ENCODE results near the gene DCTN1.
A peak's percentile ranks its signal among the peaks of the same experiment; 100 is the strongest.
"Not testable (repeated sequence)": the region's sequence is repeated elsewhere in the genome, so short reads cannot be mapped to it uniquely, and the experiment has no call there.

Gene DCTN1

GRCh38 chr2:74379851-74380789 lies at the start of gene DCTN1:
DCTN1 (minus strand) TSS chr2:74380311; CDS start chr2:74380037, 274 bp downstream.
- no peak for DNase-seq

- no peak for DNase-seq
Observed at GRCh38 chr2:74428675-74429074, 48.6 kb upstream of the DCTN1 start.

GRCh38 chr2:74427551-74427950 lies 47.4 kb upstream of the DCTN1 start:
- no peak for DNase-seq

GRCh38 chr2:74426181-74426758 lies 46.2 kb upstream of the DCTN1 start:
- DNase-seq, result no peak

- no peak for DNase-seq
Observed at GRCh38 chr2:74425523-74425922, 45.4 kb upstream of the DCTN1 start.

GRCh38 chr2:74424995-74425406 lies 44.9 kb upstream of the DCTN1 start:
- DNase-seq, result no peak

GRCh38 chr2:74424139-74424992 lies 44.3 kb upstream of the DCTN1 start:
- DNase-seq, result no peak

DNA sequence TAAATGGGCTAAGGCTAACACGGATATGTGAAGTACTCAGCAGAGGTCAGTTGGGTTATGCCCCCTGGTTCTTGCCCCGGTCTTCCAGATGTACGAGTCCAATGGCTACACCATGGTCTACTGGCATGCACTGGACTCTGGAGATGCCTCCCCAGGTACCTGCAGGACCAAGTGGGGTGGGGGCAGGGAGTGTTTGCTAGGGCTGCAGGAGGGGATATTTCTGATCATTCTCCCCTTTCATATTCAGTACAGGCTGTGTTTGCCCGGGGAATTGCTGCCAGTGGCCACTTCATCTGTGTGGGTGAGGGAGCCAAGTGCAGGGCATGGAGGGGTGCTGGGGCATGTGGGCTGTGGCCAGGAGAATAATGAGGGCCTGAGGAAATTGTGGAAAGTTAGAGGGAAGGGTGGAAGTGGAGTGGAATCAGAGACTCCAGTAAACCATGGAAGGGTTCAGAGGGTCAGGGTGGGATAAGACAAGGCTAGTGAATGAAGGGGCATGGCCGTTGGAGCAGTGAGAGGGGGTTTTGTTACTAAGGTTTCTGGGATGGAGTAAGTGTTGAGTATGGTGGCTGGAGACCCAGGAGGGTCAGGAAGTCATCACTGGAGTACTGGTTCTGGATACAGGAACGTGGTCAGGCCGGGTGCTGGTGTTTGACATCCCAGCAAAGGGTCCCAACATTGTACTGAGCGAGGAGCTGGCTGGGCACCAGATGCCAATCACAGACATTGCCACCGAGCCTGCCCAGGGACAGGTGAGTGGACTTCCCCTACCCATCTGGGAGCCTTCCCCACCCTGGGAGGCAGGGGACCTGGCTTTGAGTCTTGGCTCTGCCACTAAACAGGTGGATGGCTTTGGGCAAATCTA lies 43.4 kb upstream of the DCTN1 start:
- no peak for DNase-seq

GRCh38 chr2:74421221-74421870 lies 41.2 kb upstream of the DCTN1 start, which contains the start of the genes C2orf81 and WDR54:
C2orf81 (minus strand) TSS chr2:74421619; CDS start chr2:74421560, 59 bp downstream.
WDR54 (plus strand) TSS chr2:74421730; CDS start chr2:74422154, 424 bp downstream.
- peak; percentile 83 to 96 (median 90) for DNase-seq

DNA sequence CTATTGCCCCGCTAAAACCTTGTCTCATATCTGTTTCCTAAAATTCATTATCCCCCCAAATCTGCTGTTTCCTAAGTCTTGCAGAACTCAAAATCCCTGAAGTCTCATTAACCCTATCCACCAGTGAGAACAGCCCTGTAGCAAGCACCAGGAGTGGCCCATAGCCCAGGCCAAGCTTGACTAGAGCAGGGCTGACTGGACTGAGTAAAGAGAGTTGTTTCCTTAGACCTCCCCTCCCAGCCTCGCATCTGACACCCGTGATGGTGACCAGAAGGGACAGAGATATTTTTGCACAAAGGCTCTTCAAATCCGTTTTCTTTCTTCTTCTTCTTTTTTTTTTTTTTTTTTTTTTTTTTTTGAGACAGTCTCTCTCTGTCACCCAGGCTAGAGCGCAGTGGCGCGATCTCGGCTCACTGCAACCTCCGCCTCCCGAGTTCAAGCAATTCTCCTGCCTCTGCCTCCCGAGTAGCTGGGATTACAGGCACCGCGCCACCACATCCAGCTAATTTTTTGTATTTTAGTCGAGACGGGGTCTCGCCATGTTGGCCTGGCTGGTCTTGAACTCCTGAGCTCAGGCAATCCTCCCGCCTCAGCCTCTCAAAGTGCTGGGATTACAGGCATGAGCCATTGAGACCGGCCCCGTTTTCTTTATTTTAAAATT lies 40.5 kb upstream of the DCTN1 start:
- DNase-seq, result not testable (repeated sequence)

DNA sequence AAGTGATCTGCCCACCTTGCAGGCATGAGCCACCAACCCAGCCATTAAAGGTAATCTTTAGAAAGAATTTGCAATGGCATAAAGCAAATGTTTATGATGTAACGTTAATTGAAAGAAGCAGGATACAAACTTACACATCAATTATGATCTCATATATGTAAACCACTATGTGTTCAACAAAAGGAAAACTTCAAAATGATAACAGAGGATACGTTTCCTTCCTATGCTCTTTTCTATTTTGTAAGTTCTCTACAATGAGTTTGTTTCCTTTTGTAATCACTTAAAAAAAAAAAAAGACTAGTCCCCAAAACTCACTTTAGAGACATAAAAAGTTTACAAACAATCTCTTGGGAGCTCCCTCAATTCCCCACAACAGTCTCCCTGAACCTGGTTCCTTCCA lies 39.9 kb upstream of the DCTN1 start:
- no peak for DNase-seq

DNA sequence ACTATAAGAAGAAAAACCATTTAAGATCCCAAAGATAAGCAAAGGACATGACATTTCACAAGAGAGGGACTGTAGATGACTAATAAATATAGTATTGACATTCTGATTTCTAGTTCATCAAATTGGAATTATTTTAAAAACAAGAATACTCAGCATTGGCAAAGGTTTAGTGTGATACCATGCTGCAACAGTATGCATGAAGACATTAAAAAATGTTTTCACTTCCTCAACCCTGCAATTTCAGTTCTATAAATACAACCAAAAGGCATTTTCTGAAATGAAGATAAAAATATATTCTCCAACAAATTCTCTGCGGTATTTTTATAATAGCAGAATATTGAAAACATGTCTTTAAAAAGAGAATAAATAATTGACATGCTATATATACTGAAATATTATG lies 39.2 kb upstream of the DCTN1 start:
- DNase-seq, result no peak

DNA sequence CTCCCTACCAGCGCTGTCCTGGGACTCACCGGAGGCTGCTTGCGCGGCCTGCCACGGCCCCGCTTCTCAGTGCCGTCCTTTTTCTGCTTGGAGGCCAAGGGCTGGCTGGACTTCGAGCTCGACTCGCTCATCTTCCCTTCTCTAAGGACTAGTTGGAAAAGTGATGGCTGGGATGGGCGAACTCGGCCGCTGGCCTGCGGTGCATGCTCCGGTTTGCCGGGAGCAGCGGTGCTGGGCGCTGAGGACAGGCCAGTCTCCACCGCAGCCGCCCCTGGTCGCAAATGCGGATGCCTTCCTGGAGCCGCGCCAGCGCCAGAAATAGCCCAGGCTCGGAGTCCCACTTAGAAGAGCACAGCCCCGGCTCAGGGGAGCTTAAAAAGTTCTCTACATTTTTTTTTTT lies 38.2 kb upstream of the DCTN1 start:
- no peak for DNase-seq

- DNase-seq, result no peak
Observed at GRCh38 chr2:74417763-74418162, 37.7 kb upstream of the DCTN1 start.

GRCh38 chr2:74417197-74417596 lies 37.1 kb upstream of the DCTN1 start:
- DNase-seq, result no peak

- no peak for DNase-seq
Observed at GRCh38 chr2:74416778-74417177, 36.7 kb upstream of the DCTN1 start.

GRCh38 chr2:74415762-74416395 lies 35.8 kb upstream of the DCTN1 start:
- no peak for DNase-seq

GRCh38 chr2:74414881-74415761 lies 35.0 kb upstream of the DCTN1 start:
- DNase-seq, result no peak

DNA sequence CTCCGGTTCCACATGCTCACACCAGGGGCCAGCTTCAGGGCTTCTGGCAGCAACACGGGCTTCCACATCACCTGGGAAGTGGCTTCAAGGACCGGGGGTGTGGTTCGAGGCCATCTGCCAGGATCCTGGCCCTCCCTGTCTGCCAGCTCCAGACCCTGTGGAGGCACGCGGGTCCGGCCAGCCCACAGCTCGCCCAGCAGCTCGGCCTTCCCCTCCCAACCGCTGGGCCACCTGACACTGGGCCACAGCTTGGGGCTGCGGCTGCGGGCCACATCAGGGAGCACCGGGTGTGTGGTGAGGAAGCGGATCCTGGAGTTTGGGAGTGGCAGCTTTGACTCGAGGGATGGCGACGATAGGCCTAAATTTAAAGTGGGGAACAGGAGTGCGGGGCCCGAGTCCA lies 34.3 kb upstream of the DCTN1 start:
- DNase-seq, result no peak
